Measurements from ENCODE around the gene CHRM4.

Gene CHRM4

DNA sequence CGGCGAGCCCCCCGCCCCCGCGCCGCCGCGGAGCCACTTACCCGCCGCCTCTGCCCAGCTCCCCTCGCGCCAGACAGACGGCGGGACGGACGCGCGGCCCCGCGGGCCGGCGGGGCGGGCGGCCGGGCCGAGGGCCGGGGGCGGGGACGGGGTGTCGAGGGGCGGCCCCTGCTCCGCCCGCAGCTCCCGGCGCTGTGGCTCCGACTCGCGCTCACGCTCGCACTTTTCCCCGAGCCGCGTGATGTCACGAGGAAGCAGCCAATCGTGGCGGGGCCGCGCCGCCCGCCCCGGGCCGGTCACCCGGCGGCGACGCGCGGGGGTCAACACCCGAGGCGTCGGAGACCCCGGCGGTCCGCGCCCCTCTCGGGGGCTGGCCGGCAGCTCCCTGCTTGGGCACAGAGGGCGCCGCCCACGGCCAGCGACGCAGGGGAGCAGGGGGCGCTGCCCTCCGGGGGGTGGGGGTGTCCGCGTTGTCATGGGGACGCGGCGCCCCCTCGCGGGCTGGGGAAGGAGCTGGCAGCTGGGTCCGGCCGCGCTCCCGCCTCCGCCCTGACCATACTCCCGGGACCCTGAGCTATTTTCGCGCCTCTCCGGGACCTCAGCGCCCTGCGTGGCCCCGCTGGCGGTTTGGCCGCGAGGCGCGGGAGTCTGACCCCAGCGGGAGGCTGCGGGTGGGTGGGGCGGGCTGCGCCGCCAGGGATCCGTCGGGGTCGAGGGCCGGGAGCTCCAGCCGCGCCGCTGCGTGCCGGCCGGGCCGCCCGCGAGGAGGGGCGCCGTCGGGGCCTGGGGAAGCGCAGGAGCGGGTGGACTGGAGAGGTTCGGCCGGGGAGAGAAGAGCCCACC, at the start of gene CHRM4:
Gene CHRM4, minus strand, starts transcription at position 199 of the 843 bp plus-strand sequence. CDS start 5,219 bp downstream, outside the sequence.
- no peak for DNase-seq (ENCODE audit: low read depth in 2 of 2)

DNA sequence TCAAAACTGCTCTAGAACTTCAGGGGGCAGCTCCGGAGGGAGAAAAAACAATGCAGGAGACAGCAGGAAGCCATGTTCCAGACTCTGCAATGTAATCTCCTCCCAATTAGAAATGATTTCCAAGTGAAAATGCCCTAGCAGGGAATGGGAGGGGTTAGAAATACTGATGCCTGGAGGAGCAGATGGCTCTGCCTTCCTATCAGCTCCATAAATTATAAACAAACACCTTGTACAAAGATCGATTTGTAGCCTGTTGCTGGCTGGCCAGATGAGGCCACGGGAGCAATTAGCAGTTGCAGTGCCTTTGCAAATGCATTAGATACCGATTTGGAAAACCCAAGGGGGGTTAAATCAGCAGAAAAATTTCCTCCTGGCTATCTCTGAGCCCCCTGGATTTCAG, 46.6 kb upstream of the CHRM4 start:
- no peak for DNase-seq (ENCODE audit: low read depth in 2 of 2)

DNA sequence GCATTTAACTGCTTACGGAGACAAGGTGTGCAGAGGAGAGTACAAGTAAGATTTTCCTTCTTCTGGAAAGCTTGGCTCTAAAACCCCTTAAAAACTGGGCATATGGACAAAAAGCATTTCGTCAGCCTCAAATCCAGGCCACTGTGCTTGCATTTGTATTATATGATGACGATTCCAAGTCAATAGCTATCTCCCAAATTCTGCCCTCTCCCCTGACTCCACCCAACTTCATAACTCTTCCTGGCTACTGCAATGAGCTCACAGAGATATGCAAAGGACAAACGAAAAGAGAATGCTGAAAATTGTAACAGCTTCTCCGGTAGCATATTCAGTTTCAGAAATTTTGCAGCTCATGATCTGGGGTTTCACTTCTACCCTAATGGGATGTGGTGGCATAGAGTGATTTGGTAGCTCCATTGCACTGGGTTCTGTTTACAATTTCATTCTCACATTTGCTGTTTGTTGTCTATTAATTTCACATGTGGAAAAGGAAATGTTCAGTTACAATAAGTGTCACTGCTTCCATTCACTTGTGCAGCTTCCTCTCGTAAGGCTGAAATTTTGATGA, 45.6 kb upstream of the CHRM4 start:
- DNase-seq (ENCODE audit: low read depth in 2 of 2) = no peak

DNA sequence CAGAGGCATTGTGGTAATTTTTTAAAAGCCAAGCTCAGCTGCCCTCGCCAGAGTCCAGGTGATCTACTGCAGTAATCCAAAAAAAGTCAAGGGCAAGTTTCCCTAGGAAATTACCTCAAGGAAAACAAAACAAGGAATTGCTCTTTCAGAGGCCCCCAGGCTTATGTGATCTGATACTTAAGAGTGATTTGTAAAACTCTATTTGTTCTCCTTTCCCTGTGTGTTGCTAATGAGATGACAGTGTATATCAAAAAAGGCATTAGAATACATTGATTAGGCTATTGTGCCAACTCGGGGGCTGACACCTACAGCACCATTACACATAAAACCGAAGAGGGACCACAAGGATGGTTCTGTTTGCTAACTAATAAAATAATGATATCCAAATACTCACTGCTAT, 44.5 kb upstream of the CHRM4 start:
- no peak for DNase-seq (ENCODE audit: low read depth in 2 of 2)

DNA sequence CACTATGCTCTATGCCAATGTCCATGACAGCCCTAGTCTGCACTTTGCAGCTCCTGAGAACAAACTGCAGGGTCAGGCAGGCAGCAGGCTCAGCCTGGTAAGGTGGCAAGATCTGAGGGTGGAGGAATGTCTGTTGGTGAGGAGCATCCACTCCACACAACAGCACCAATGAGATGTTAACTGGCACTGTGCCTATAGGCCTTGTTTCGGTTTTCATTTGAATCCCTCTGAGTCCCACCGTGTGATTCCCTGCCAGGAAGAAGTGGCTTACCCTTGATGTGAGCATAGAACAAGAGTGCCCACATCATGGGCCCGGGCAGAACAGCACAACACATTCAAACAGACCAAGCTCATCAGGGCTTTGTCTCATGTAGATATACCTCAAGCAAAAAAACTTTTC, 44.1 kb upstream of the CHRM4 start:
- no peak for DNase-seq (ENCODE audit: low read depth in 2 of 2)

DNA sequence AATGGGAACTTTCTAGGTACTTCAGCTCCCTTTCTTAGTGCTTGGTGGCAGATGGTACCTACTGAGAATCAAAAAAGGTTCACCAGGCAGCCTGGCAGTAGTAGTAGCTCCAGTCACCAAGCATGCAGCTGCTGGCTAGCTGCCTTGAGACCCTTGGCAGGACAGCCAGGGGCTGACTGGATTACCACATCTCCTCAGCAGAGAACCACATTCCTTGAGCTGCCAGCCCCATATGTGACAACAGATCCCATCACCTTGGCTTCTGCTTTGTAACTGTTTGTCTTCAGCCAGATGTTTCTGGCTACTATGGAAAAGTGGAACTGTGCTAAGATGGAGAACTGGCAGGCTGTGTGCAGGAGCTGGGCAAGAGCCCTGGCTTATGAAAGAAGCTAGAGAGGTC, 39.6 kb upstream of the CHRM4 start:
- DNase-seq (ENCODE audit: low read depth in 2 of 2) = no peak

DNA sequence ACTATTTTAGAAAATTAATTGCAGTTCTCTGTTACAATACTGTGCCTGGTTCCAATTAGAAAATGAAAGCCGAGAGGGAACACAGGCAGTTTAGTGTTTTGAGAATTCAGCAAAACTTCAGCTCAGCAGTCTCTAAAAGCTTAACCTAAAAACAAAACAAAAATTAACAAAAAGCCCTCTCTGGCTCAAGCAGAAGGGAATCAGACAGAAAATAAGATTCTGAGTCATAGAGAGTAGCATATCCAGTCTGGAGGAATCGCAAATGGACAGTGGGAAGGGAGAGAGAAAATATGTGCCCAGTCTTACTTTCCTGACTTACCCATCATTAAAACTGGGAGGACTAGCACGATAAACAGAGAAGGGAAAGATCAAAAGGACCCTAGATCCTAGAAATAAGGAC, 38.1 kb upstream of the CHRM4 start:
- no peak for DNase-seq (ENCODE audit: low read depth in 2 of 2)

DNA sequence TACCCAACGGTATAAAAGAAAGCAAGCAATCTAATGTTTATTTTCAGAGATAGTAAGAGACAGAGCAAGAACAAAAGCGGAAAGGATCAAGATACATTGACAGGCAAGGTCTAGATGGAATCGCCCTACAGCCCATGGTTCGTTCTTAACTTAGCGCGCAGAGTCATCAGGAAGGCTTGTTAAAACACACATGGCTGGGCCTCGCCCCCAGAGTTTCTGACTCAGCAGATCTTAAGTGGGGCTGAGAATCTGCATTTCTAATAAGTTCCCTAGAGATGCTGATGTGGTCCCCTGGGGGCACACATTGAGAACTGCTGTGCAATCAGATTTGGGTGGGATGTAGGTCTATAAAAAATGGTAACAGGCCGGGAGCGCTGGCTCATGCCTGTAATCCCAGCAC, 35.8 kb upstream of the CHRM4 start:
- DNase-seq (ENCODE audit: low read depth in 2 of 2) = no peak

DNA sequence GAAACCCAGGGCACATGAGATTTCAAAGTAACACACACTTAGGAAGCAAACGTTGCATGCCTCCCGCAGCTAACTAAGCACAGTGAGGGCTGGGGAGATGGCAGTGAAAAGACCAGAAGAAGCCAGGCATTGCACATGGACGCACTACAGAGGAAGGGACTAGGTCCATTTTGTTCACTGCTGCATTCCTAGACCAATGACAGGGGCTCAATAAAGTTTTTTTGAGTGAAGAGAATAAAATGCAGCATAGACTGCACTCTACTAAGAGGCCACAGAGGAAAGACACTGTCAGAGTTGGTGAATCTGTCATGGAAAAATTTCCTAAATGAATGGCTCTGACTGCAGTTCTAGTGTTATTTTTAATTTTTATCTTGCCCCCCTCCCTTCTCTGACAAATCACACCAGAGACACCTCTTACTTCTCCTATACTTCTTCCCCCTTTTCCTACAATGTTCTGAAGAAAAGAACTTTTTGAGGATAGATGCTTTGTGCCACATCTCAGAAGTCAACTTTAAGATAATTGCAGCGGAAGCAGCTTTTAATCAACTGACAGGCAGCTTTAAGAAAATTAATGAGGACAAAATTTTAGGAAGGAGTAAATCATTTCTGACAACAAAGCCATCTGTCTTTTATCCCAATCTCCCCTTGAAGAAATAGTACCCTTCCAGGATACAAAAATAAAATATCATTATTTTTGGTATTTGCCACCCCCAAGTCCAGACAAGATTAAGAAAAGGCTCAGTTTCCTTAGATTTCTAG, 34.8 kb upstream of the CHRM4 start:
- DNase-seq (ENCODE audit: low read depth in 2 of 2) = no peak

DNA sequence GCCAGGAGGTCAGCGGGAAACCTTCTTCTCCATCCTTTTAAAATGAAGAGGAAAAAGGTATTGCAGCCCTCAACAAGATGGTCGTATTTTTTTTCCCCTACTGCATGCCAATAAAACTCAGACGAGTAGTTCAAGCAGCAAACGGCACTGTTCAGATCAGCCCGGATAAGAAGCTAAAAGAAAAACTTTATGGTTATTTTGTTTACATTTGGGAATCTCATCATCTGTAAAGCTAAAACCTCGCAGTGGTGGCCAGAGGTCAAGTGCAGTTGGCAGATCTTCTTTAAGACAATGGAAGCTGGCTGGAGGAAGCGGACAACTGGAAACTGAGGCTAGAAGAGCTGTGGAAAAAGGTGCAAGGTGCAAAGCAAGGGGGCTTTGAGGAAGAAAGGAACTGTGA, 31.0 kb upstream of the CHRM4 start:
- DNase-seq (ENCODE audit: low read depth in 2 of 2) = no peak

DNA sequence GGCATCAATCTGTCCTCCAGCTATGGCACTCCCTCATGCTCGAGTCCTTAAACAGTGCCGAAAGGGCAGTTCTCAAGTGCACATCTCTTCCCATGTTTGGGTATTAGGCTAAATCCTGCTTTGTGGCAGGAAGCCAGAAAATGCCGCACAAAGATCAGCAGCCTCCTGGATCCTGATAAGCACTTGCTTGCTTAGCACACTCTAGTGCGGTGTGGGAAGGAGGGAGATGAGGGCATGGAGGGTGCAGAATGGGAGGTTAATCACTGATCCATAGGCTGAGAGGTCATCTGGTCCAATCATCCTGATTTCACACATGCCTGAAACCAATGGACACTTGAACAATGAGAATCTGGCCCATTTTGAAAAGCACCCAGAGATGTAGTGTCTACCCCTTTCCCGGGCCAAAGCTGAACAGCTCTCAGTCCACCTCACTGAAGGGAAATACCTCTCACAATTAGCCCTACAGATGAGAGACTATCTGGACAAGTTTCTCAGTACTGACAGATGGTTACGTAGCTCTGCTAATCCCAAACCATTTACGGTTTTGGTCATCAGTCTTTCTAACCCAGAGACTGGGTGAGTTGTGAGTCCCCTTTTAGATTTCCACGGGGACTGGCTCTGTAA, 29.8 kb upstream of the CHRM4 start:
- no peak for DNase-seq (ENCODE audit: low read depth in 2 of 2)

DNA sequence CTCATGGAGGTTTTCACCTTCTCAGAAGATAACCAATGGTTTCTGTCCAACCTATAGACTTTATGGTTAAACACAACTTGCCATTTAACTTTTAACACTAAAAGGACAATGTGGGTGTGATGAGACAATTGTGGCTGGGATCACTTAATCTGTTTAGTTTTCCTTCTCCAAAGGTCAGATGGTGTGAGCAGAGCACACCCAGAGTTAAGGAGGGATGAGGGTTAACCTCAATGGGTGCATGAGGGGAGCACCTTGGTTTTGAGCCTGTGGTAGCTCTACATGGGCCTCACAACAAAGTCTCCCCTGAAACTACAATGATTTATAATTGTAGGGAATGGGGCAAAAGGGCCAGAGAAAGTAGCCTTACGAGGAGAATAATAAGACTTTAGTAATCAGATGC, 28.9 kb upstream of the CHRM4 start:
- DNase-seq (ENCODE audit: low read depth in 2 of 2) = no peak

DNA sequence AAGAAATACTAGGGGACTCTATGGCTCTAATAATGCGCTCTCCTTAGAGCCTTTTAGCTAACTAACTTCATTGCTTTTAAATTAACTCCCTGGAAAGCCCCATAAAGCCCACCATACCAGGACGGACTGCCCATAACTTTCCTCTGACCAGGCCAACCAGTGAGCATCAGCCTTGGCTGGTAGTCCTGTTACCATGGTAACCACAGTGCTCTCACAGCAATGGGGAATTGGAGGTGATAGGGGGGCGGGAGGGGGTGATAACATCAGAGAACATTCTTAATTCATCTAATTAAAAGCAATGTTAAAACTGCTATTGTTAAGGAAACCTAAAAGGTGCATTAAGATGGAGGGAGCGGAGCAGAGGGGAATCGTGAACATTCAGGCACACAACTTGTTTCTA, 27.2 kb upstream of the CHRM4 start:
- no peak for DNase-seq (ENCODE audit: low read depth in 2 of 2)

DNA sequence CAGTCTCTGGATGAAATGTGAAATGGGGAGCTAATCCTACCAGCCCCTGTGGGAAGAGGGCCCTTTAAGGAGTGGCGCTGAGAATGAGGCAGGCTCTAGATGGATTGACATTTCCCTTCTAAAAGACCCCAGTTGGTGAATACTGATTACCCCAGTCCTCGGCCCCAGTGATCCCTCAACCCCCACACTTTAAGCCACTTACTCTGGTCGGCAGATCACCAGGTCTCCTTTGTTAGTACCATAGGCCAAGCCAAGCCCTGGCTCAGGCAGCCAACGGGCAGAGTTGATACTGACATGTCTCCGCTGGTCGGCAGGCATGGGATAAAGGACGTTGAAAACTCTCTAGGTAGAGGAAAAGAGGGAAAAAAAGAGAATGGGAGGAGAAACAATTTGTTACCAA, 26.1 kb upstream of the CHRM4 start:
- DNase-seq (ENCODE audit: low read depth in 2 of 2) = no peak

DNA sequence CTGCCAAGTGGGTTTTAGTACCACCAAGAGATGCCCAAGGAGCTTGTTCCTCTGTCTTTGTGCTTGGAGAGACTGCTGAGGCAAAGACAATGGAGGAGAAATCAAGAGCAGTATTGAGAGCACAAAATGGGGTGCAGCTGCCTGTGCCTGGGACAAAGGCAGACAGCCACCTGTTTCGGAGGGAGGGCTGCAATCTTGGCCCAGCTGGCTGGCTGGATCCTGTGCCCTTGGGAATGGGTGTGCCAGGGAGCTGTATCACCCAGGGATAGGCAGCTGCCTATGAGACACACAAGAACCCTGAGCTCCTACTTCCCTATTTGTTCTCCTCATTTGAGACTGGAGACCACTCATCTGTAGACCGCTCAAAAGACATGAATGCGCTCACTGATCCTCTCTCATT, 23.3 kb upstream of the CHRM4 start:
- no peak for DNase-seq (ENCODE audit: low read depth in 2 of 2)

DNA sequence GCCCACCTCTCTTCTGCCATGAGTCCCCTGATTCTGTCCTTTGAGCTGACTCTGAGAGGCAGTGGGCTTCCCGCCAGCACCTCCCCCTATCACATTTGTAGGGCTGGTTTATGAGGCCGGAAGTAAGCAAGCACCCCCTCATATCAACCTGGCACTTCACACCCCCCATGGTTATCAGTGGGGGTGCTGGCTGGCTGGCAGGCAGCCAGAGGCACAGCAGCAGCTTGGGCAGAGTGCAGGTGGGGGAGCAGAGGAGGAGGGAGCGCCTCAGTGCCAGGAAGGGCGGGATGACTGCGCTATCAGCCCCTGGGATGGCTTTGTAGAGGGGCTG, 22.9 kb upstream of the CHRM4 start:
- DNase-seq (ENCODE audit: low read depth in 2 of 2) = no peak

DNA sequence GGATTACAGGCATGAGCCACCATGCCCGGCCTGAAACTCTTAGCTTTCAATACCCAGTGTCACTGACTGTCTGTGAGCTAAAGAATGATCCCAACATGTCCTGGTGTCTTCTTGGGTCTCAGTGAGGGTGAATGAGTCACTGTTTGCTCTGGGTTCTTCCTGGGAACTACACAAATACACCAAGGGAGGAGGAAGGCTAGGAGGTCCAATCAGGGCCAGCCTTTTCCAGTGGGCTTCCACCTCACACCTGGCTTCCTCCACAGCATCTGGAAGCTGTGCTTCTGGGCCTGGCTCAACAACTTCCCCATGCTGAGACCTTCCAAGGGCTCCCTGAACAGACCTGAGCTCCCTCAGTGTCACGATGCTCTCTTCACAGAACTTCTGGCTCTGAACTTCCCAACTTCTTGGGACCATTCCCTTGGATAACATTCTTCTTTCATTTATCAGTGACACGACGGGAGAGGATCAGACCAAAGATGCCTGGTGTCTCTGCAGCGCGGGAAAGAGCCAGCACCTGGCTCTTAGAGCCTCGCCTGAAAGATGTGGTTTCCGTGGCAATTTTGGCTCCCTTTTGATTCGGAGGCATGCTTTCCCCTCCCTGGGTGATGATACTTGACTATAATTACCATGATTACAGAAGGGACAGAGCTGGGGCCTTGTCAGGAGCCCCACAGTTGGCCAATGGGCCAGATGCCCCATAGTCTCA, 22.3 kb upstream of the CHRM4 start:
- no peak for DNase-seq (ENCODE audit: low read depth in 2 of 2)

DNA sequence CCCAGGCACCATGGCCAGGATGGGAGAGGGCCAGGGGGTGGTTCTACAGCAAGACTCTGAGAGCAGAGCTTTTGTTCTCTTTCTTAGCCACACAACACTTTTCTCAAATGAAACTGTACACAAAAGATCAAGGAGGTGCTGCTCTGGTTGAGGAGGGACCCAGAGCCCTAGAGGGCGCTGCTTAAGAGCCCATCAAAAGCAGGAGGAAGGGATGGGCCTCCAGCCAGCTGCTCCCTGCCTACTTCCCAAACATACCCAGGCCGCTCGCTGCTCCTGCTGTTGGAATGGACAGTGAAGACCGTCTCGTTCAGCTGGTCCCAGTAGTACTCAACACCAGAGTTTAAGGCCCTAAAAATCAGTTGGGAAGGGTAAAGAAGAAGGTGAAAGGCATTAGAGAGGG, 18.4 kb upstream of the CHRM4 start:
- DNase-seq (ENCODE audit: low read depth in 2 of 2) = no peak

DNA sequence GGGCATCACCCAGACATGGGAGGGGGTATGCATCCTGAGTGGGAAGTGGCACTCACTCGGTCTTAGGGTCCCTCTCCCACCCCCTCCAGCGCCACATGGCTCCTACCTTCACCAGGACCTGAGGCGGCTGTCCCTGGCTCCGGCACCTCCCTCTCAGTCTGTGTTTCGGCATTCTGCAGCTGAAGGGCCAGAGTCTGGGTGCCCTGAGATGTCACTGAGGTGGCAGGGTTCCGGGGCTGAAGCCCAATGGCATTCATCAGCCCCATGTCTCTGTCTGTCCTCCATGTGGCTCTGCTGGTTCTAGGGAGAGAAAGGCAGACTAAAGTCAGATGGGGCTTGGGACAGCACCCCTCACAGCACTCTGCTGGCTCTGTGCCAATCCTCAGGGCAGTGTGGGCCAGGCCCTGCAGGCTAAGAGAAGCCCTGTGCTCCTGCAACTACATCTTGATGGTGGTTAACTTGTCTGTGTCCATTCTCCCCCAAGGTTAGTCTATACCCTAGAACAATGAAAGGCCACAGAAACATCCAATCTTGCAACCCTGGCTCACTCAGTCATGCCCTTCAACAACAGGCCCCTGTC, 16.9 kb upstream of the CHRM4 start:
- no peak for DNase-seq (ENCODE audit: low read depth in 2 of 2)

DNA sequence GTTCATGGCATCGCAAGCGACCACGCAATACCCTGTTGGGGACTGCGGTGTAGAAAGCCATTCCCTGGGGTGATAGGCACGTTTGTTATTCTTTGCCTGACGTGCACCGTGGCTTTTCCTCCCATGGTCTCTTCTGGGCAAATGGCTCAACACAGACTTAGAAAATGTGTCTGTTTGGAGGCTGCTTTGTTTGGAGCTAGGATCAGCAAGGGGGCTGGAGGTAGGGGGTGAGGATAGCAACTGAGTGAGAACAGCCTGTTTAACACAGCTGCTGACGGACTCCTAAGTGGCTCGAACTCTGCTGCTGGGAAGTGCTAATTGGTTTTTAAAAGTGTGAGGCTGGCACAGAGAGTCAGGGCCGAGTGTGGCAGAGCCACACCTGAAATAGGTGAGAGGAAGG, 16.1 kb upstream of the CHRM4 start:
- DNase-seq (ENCODE audit: low read depth in 2 of 2) = no peak

DNA sequence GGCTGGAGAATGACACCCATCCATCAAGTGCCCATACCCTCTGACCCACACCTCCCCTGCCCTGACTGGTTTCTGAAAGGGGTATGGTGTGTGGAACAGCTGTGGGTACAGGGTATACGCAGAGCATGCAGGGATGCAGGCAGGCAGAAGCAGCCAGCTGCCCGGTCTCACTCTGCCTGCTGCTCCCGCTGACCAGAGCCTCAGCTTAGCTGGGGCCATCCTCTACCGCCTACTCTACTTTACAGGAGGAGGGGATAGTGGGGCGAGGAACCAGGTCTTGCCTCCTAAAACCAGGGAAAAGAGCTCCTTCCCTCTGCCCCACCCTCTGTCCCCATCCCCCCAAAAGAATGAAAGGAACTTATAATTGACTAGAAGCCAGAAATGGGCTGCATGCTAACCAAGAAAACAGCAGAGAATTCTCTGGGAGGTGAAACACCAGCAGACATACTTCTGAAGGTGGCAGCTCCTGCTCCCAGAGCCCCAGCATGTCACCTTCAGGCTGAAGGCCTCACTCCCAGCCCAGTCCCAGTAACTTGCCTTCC, 13.0 kb upstream of the CHRM4 start:
- no peak for DNase-seq (ENCODE audit: low read depth in 2 of 2)
